Measurements from ENCODE around the gene INO80E. TPM values are rescaled to one million over a fixed set of nuclear protein-coding genes. Genes with fewer than 3 reads are reported as not detected.
A peak's percentile ranks its signal among the peaks of the same experiment; 100 is the strongest.

The INO80E gene
- polyA plus RNA-seq, 1 of the 3 experiments (the other 2 are of a cell fraction): 46.6 TPM

DNA sequence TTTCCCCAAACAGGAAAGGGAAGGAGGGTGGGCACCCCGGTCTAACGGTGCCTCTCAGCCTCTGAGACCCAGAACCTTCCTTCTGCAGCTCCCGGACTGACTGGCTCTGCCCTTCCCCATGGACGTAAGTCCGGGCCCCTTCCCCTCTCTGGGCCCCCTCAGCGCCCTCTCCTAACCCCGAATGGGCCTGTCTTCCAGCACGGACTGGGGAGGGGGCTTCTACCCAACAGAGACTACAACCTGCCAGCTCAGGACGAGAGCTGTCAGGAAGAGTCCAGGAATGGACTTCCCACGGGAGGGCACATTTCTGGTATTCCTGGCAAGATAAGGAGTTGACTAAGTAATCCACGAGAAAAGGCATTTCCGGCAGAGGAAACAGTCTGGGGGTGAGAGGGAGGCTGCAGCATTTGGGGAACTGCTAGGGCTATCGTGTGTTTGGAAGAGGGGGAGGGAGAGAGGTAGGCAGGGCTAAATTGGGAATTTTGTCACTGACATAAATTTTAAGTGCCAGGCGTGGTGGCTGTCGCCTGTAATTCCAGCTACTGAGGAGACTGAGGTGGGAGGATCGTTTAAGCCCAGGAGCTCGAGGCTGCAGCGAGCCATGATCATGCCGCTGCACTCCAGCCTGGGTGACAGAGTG, 57.5 kb downstream of the INO80E start:
- H3K4me2 ChIP-seq: peak overlapping the region; percentile 97
- CTCF ChIA-PET: interaction anchor here (0.9 to 4.6 kb wide), 8 partner anchors 10 to 237 kb away, joined by 3 to 24 read pairs (median 4); partner anchors contain the start of genes TBX6 and TLCD3B
- peaks cover 22% of the 10 kb centered on the region for H3F3A ChIP-seq (replicated peaks; ENCODE audit: insufficient read depth)
- H3K9ac ChIP-seq: peak overlapping the region; percentile 92
- no peaks in the 10 kb centered on the region for H4K20me1 ChIP-seq (ENCODE audit: insufficient read depth)
- no peak for TF ChIP-seq REST (IDR thresholded peaks at IDR 0.05; ENCODE audit: low read depth, low read length)
- 0 out of 2 replicates have a peak, but pooled peaks have one; percentile 40 for TF ChIP-seq SIN3A (IDR thresholded peaks at IDR 0.05; ENCODE audit: borderline replicate concordance, low read depth, low read length)
- H3K4me1 ChIP-seq (ENCODE audit: control insufficient read depth in 1 of 2, insufficient read depth in 2 of 2, low read depth in 1 of 2, low read length in 1 of 2): peaks cover 5% of the 10 kb centered on the region in 2 experiments; a peak in 2 of 4 replicates
- H3K9me3 ChIP-seq: no peaks in the 10 kb centered on the region
- H3K27ac ChIP-seq (ENCODE audit: low read depth in 2 of 2, low read length in 1 of 2): peak overlapping the region; percentile 58 to 70; a peak in 2 of 4 replicates
- DNase-seq: no peak
- POLR2A ChIA-PET: interaction anchor here (1.0 to 2.6 kb wide), 5 partner anchors 10 to 39 kb away, joined by 4 to 19 read pairs (median 7); partner anchors contain the start of genes ALDOA and TBX6
- H3K36me3 ChIP-seq (replicated peaks in 1 of 2; ENCODE audit: control insufficient read depth in 1 of 2, insufficient read depth in 2 of 2, low read length in 1 of 2): peaks cover 0 to 5% of the 10 kb centered on the region in 2 experiments
- H3K27me3 ChIP-seq (ENCODE audit: insufficient read depth): no peaks in the 10 kb centered on the region
- H3K79me2 ChIP-seq (ENCODE audit: insufficient read depth): peaks cover 36% of the 10 kb centered on the region; the same call in 1 of the 2 replicates
- H2AFZ ChIP-seq (ENCODE audit: low read depth): peak overlapping the region; percentile 83
- H3K4me3 ChIP-seq (ENCODE audit: low read depth in 2 of 2, low read length in 1 of 2): peak overlapping the region; percentile 68 to 97
- no peaks in the 10 kb centered on the region for H3K9me2 ChIP-seq
- WGBS (ENCODE audit: low lambda C conversion rate): 5% methylated on average over 19 of the region's 19 CpGs

GRCh38 chr16:30054451-30054850, 58.4 kb downstream of the INO80E start:
- Histone ChIP-seq H3K9ac (no peak overlapping the region), H3F3A (replicated peaks; ENCODE audit: insufficient read depth) (peaks cover 22% of the 10 kb centered on the region), H3K9me3 (no peaks in the 10 kb centered on the region), H4K20me1 (ENCODE audit: insufficient read depth) (no peaks in the 10 kb centered on the region), H3K27ac (ENCODE audit: low read depth in 2 of 2, low read length in 1 of 2) (peak overlapping the region in 1 of 2 experiments; percentile 15; a peak in 1 of 4 replicates), H3K27me3 (ENCODE audit: insufficient read depth) (no peaks in the 10 kb centered on the region), H3K4me3 (ENCODE audit: low read depth in 2 of 2, low read length in 1 of 2) (peak overlapping the region in 1 of 2 experiments; percentile 16; a peak in 1 of 4 replicates), H3K4me1 (ENCODE audit: control insufficient read depth in 1 of 2, insufficient read depth in 2 of 2, low read depth in 1 of 2, low read length in 1 of 2) (peaks cover 5% of the 10 kb centered on the region in 2 experiments; a peak in 2 of 4 replicates), H3K79me2 (ENCODE audit: insufficient read depth) (peaks cover 36% of the 10 kb centered on the region; the same call in 1 of the 2 replicates), H3K4me2 (peak overlapping the region; percentile 47; the same call in 1 of the 2 replicates), H3K9me2 (no peaks in the 10 kb centered on the region), H2AFZ (ENCODE audit: low read depth) (no peak overlapping the region), H3K36me3 (replicated peaks in 1 of 2; ENCODE audit: control insufficient read depth in 1 of 2, insufficient read depth in 2 of 2, low read length in 1 of 2) (peaks cover 0 to 5% of the 10 kb centered on the region in 2 experiments)
- ChIA-PET CTCF (interaction anchor here (1.1 to 4.6 kb wide), 7 partner anchors 9 to 40 kb away, joined by 4 to 24 read pairs (median 12); partner anchors contain the start of genes TBX6 and TLCD3B), POLR2A (interaction anchor here (1.4 to 2.6 kb wide), 2 partner anchors 11 kb away, joined by 4 to 19 read pairs; partner anchors contain the start of gene ALDOA)
- DNase-seq: no peak
- WGBS (ENCODE audit: low lambda C conversion rate): 91% methylated on average over 8 of the region's 8 CpGs
- no peak for TF ChIP-seq NFIC (IDR thresholded peaks at IDR 0.05; ENCODE audit: borderline replicate concordance)
- no peak for TF ChIP-seq RFX5 (IDR thresholded peaks at IDR 0.05; ENCODE audit: low read length)
- no peak for TF ChIP-seq SMC3 (IDR thresholded peaks at IDR 0.05; ENCODE audit: low read depth, low read length)
- no peak for TF ChIP-seq CHD2 (IDR thresholded peaks at IDR 0.05; ENCODE audit: low read length, partially characterized antibody)
- TF ChIP-seq FOXM1 (IDR thresholded peaks at IDR 0.05; ENCODE audit: low read depth): no peak
- TF ChIP-seq USF2 (IDR thresholded peaks at IDR 0.05; ENCODE audit: borderline replicate concordance, low read depth, low read length): no peak
- no peak for TF ChIP-seq MEF2A (IDR thresholded peaks at IDR 0.05; ENCODE audit: borderline replicate concordance, low read depth)
- no peak for TF ChIP-seq IRF3 (IDR thresholded peaks at IDR 0.05; ENCODE audit: low read depth, low read length)
- TF ChIP-seq SIN3A (IDR thresholded peaks at IDR 0.05; ENCODE audit: borderline replicate concordance, low read depth, low read length): no peak
- no peak for TF ChIP-seq JUND (IDR thresholded peaks at IDR 0.05)
- TF ChIP-seq RAD21 (IDR thresholded peaks at IDR 0.05; ENCODE audit: low read length): no peak
- TF ChIP-seq YY1 (IDR thresholded peaks at IDR 0.05; ENCODE audit: low read depth): no peak
- no peak for TF ChIP-seq TCF12 (IDR thresholded peaks at IDR 0.05)
- TF ChIP-seq, protein P1, sequence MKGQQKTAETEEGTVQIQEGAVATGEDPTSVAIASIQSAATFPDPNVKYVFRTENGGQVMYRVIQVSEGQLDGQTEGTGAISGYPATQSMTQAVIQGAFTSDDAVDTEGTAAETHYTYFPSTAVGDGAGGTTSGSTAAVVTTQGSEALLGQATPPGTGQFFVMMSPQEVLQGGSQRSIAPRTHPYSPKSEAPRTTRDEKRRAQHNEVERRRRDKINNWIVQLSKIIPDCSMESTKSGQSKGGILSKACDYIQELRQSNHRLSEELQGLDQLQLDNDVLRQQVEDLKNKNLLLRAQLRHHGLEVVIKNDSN (IDR thresholded peaks at IDR 0.05; ENCODE audit: borderline replicate concordance, low read depth): no peak
- no peak for TF ChIP-seq MAX (IDR thresholded peaks at IDR 0.05; ENCODE audit: low read depth)
- no peak for TF ChIP-seq MXI1 (IDR thresholded peaks at IDR 0.05; ENCODE audit: low read depth, low read length)
- TF ChIP-seq ELF1 (IDR thresholded peaks at IDR 0.05): no peak
- TF ChIP-seq EP300 (IDR thresholded peaks at IDR 0.05; ENCODE audit: borderline replicate concordance in 1 of 2, low read depth in 1 of 2, low read length in 1 of 2): no peak

Measured in SK-N-SH (cell line).